Stimulated activated naive CD4-positive, alpha-beta T cell (primary cell): Measurements from ENCODE around the gene TM7SF3.

Source experiments
- DNase-seq, 6 experiments: peaks; one replicate each; lab custom pipeline; 2025; lab: John Stamatoyannopoulos, UW

TM7SF3 gene

GRCh38 chr12:27015730-27016076 lies 1.5 kb upstream of the TM7SF3 start:
- peak in 3 of 6 experiments; percentile 25 to 61 (median 60) for DNase-seq

DNA sequence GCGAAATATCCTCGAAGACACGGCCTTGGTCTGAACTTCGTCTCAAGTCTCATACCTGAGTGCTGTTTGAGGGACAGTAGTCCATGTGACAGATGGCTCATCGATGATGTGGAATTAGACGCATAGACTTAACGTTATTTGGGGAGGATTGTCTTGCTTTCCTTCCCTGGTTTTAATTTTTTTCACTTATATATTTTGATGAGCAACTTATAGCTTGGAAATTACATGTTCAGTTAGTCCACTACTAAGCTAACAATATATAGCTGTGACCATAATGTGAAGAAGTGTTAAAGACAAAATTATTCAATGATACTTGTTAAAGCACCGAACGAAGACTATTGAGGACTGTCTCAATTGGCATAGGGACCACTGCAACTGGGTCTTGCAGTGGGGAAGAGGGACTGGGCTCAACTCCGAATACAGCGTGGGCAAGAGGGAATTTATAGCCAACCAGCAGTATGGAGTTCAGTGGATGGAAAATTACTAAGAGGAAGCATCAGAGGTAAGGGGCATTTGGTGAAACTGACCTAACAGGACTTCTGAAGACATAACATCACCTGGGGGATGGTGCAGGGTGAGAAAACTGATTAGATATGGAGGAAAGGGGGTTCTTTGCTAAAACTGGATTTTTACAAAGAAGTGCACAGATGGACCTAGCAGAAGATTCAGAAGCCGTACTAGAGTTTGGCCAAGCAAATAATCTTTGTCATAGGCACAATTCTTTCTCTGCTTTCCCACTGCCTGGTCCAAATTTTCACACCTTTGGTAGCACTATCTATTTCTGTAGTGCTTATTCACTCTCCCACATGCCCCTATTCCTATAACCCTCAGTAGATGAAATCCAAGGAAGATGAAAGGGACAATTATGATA lies 910 bp upstream of the TM7SF3 start:
- DNase-seq, result no peak

- no peak for DNase-seq
Measured at GRCh38 chr12:27013611-27014084, 536 bp downstream of the TM7SF3 start.

GRCh38 chr12:27012982-27013255 lies 1.3 kb downstream of the TM7SF3 start:
- no peak for DNase-seq

- DNase-seq, result no peak
Measured at GRCh38 chr12:27012239-27012981, 1.8 kb downstream of the TM7SF3 start.

DNA sequence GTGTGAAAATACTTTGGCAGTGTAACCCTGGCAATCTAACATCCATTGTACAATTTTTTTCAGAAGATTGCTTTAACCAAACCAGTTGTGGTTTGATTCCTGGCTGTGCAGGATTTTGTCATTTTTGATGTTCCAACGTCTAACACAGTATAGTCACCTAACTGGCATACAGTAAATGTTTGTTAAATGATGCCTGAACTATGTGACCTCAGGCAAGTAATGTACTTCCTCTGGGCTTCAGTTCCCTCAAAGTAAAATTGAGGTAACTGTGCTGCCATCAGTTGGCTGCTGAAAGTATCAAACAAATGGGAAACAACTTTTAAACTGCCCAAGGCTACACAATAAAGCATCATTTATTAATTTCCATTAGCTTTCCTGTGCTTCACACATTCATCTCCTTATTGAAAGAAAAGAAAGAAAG lies 4.3 kb downstream of the TM7SF3 start:
- DNase-seq, result no peak

GRCh38 chr12:27008081-27008480 lies 6.1 kb downstream of the TM7SF3 start:
- no peak for DNase-seq

GRCh38 chr12:27006797-27007467 lies 7.3 kb downstream of the TM7SF3 start:
- DNase-seq, result no peak

DNA sequence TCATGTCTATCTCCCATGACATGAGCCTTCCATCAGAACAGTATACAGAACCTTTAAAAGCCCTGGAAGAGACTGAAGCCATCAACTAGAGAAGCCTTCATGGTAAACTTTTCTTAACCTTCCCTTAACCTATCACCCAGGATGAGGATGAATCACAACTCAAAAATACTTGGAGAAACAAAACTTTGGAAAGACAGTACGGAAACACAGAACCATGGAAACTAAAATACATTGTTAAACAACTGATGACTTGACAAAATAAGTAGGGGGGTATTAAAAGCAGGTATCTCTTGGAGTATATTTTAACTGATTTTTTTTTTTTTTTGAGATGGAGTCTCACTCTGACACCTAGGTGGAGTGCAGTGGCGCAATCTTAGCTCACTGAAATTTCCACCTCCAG lies 8.7 kb downstream of the TM7SF3 start:
- DNase-seq, result no peak

GRCh38 chr12:27003421-27004381 lies 10.5 kb downstream of the TM7SF3 start:
- no peak for DNase-seq

- DNase-seq, result no peak
Measured at GRCh38 chr12:27002141-27002540, 12.0 kb downstream of the TM7SF3 start.

DNA sequence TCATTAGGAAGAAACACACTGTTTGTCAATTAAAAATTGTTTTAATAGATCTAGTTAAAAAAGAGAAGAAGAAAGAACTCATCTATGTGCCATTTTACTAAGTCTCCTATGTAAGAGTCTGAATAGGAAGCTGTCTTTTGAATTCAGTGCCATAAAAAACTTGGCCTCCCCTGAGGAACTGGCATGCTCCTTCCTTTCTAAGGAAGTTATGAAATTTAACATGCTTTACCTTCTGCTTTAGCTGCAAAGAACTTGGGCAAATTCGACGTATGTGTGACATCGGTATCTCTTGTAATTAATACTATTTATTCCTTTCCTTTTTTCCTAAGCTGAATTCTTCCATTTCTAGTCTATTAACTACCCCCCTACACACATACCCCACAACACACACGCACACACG lies 12.5 kb downstream of the TM7SF3 start:
- no peak for DNase-seq

DNA sequence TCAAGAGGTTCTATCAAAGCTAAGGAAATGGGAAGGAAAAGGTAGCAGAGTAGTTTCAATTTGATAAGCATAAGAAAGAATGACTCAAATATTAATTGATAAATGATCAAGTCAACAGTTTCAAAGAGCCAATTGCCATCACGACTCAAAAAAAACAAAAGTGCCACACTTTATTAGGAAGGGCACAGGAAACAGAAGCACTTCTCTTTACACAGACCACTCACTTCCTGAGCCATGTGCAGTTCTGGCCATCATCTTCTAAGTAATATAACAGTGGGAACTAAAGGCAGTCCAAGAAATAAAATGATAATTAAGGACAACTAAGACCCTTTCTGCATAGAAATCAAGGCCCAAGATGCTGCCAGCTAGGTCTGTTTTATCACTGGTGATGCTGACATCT lies 13.2 kb downstream of the TM7SF3 start:
- no peak for DNase-seq

- no peak for DNase-seq
Measured at GRCh38 chr12:26997003-26997402, 17.2 kb downstream of the TM7SF3 start.

DNA sequence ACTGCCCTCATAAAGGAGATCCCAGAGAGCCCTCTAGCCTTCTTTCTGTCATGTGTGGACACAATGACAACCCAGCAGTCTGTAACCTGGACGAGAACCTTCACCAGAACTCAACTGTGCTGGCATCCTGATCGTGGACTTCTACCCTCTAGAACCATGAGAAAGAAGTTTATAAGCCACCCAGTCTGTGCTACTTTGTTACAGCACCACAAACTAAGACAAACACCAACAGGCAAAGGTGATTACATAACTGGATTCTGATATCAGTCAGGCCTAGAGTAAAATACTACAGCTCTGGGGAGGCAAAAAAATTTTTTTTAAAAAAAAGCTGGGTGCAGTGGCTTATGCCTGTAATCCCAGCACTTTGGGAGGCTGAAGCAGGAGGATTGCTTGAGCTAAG lies 18.5 kb downstream of the TM7SF3 start:
- no peak for DNase-seq

GRCh38 chr12:26994109-26994508 lies 20.1 kb downstream of the TM7SF3 start:
- DNase-seq, result no peak

GRCh38 chr12:26991826-26992225 lies 22.4 kb downstream of the TM7SF3 start:
- no peak for DNase-seq

GRCh38 chr12:26989873-26990272 lies 24.3 kb downstream of the TM7SF3 start:
- no peak for DNase-seq

GRCh38 chr12:26988703-26989102 lies 25.5 kb downstream of the TM7SF3 start:
- DNase-seq, result no peak

- no peak for DNase-seq
Measured at GRCh38 chr12:26987634-26988424, 26.4 kb downstream of the TM7SF3 start.

DNA sequence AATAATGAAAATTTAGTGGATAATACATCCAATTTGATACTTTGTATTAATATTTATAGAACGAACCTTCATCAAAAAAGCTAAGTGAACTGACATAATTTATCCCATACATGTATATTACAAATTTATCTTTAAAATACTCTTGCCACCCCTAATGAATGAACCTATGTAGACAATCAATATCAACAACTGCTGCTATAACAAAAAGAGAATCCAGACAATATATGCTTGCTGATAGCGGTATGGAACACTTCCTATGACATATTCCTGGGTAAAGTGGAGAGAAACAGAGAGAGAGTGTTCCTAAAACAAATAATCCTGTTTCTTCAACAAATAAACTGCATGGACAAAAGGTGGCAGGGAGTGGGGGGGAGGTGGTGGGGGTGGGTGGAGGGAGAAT lies 31.3 kb downstream of the TM7SF3 start:
- no peak for DNase-seq
